H9 (cell line): ENCODE data around the gene PHLDA3. TPM values are rescaled to one million over a fixed set of nuclear protein-coding genes. Genes with fewer than 3 reads are reported as not detected.

Source experiments
- DNase-seq: peaks from one replicate; pipeline ENCODE4 v3.0.0-alpha.2; 2017
- H2AFZ ChIP-seq: one replicate; pipeline ENCODE4 v1.6.1; 2013; ENCODE audit warnings: mild to moderate bottlenecking, low read length, control low read depth, moderate library complexity
- H2AK5ac ChIP-seq: 2 replicates; pipeline ENCODE4 v1.6.1; 2013; ENCODE audit warnings: low read length, control low read depth, mixed read lengths; ENCODE audit not compliant: insufficient read length
- H2BK120ac ChIP-seq: one replicate; pipeline ENCODE4 v1.6.1; 2013; ENCODE audit warnings: low read depth, mild to moderate bottlenecking, low read length, control low read depth, inconsistent platforms; ENCODE audit not compliant: poor library complexity, severe bottlenecking
- H2BK12ac ChIP-seq: 2 replicates; pipeline ENCODE4 v1.6.1; 2013; ENCODE audit warnings: low read length, control low read depth, mixed read lengths, low read depth; ENCODE audit not compliant: insufficient read length
- H2BK15ac ChIP-seq: 2 replicates; pipeline ENCODE4 v1.6.1; 2013; ENCODE audit warnings: low read depth, low read length, control low read depth
- H2BK20ac ChIP-seq: one replicate; pipeline ENCODE4 v1.6.1; 2013; ENCODE audit warnings: low read depth, mild to moderate bottlenecking, low read length, control low read depth, inconsistent platforms; ENCODE audit not compliant: poor library complexity, severe bottlenecking
- H2BK5ac ChIP-seq: 2 replicates; pipeline ENCODE4 v1.6.1; 2013; ENCODE audit warnings: low read length, control low read depth, mixed read lengths; ENCODE audit not compliant: insufficient read length
- H3K14ac ChIP-seq: 2 replicates; pipeline ENCODE4 v1.6.1; 2013; ENCODE audit warnings: low read length, control low read depth; ENCODE audit not compliant: insufficient read depth
- H3K18ac ChIP-seq: 2 replicates; pipeline ENCODE4 v1.6.1; 2013; ENCODE audit warnings: low read depth, mild to moderate bottlenecking, mixed read lengths, low read length, control low read depth; ENCODE audit not compliant: insufficient read length
- H3K23ac ChIP-seq: 2 replicates; pipeline ENCODE4 v1.6.1; 2013; ENCODE audit warnings: low read length, control low read depth, mixed read lengths, low read depth; ENCODE audit not compliant: insufficient read length
- H3K23me2 ChIP-seq: 2 replicates; pipeline ENCODE4 v1.6.1; 2013; ENCODE audit warnings: low read depth, mild to moderate bottlenecking, mixed read lengths, low read length, control low read depth; ENCODE audit not compliant: insufficient read length, poor library complexity, severe bottlenecking
- H3K27ac ChIP-seq: 2 replicates; pipeline ENCODE4 v1.5.1; 2013; ENCODE audit warnings: low read length, control low read depth, mixed read lengths, low read depth; ENCODE audit not compliant: insufficient read length
- H3K27me3 ChIP-seq: 2 replicates; pipeline ENCODE4 v1.6.1; 2013; ENCODE audit warnings: low read length, control low read depth, inconsistent platforms; ENCODE audit not compliant: insufficient read depth
- H3K4ac ChIP-seq: 2 replicates; pipeline ENCODE4 v1.6.1; 2013; ENCODE audit warnings: low read depth, mild to moderate bottlenecking, control low read depth, inconsistent platforms, low read length, moderate library complexity
- H3K4me1 ChIP-seq: 2 replicates; pipeline ENCODE4 v1.6.1; 2013; ENCODE audit warnings: low read length, control low read depth, inconsistent platforms; ENCODE audit not compliant: insufficient read depth
- H3K4me2 ChIP-seq: 2 replicates; pipeline ENCODE4 v1.6.1; 2013; ENCODE audit warnings: low read length, control low read depth, mixed read lengths; ENCODE audit not compliant: insufficient read length, insufficient read depth
- H3K56ac ChIP-seq: 2 replicates; pipeline ENCODE4 v1.6.1; 2013; ENCODE audit warnings: low read depth, mild to moderate bottlenecking, mixed read lengths, low read length, control low read depth; ENCODE audit not compliant: insufficient read length
- H3K79me1 ChIP-seq: 2 replicates; pipeline ENCODE4 v1.6.1; 2013; ENCODE audit warnings: low read depth, mild to moderate bottlenecking, moderate library complexity, low read length, control low read depth, inconsistent platforms; ENCODE audit not compliant: insufficient read depth, poor library complexity, severe bottlenecking
- H3K79me2 ChIP-seq: 2 replicates; pipeline ENCODE4 v1.6.1; 2013; ENCODE audit warnings: low read length, control low read depth, inconsistent platforms; ENCODE audit not compliant: insufficient read depth
- H3K9ac ChIP-seq: 2 replicates; pipeline ENCODE4 v1.6.1; 2013; ENCODE audit warnings: low read length, control low read depth, mixed read lengths; ENCODE audit not compliant: insufficient read length; ENCODE audit errors: extremely low read depth
- H3K9me3 ChIP-seq: one replicate; pipeline ENCODE4 v1.6.1; 2013; ENCODE audit warnings: low read depth, low read length, inconsistent platforms; ENCODE audit not compliant: control insufficient read depth
- H3T11ph ChIP-seq: one replicate; pipeline ENCODE4 v1.6.1; 2013; ENCODE audit warnings: mild to moderate bottlenecking, low read length, control low read depth, inconsistent platforms
- H4K20me1 ChIP-seq: one replicate; pipeline ENCODE4 v1.6.1; 2013; ENCODE audit not compliant: control insufficient read depth, insufficient read length, insufficient read depth
- H4K5ac ChIP-seq: 2 replicates; pipeline ENCODE4 v1.6.1; 2013; ENCODE audit warnings: low read depth, mild to moderate bottlenecking, mixed read lengths, low read length, control low read depth; ENCODE audit not compliant: insufficient read length
- H4K8ac ChIP-seq: replicated peaks from 2 replicates; pipeline ENCODE4 v1.6.1; 2013; ENCODE audit warnings: low read length, control low read depth, mixed read lengths, low read depth; ENCODE audit not compliant: insufficient read length
- H4K91ac ChIP-seq: 2 replicates; pipeline ENCODE4 v1.6.1; 2013; ENCODE audit warnings: low read depth, mild to moderate bottlenecking, moderate library complexity, mixed read lengths, low read length, control low read depth; ENCODE audit not compliant: insufficient read length
- H3K27ac Mint-ChIP-seq, 3 experiments: 2 replicates in 2 of 3; 3 replicates in 1 of 3; pipeline ENCODE4 v1.8.0; 2020 to 2021; ENCODE audit warnings: mixed read lengths in 3 of 3, mild to moderate bottlenecking in 1 of 3, moderate library complexity in 1 of 3
- H3K27me3 Mint-ChIP-seq: 2 replicates; pipeline ENCODE4 v1.8.0; 2021; ENCODE audit warnings: low read depth, mild to moderate bottlenecking, moderate library complexity, mixed read lengths
- H3K36me3 Mint-ChIP-seq, 3 experiments: 2 replicates in 2 of 3; 3 replicates in 1 of 3; pipeline ENCODE4 v1.8.0; 2020 to 2021; ENCODE audit warnings: low read depth in 3 of 3, mixed read lengths in 3 of 3; ENCODE audit not compliant: insufficient read depth in 1 of 3
- H3K4me1 Mint-ChIP-seq, 2 experiments: 2 replicates each; pipeline ENCODE4 v1.8.0; 2020; ENCODE audit warnings: mixed read lengths in 2 of 2
- H3K4me3 Mint-ChIP-seq, 2 experiments: 2 replicates in 1 of 2; 3 replicates in 1 of 2; pipeline ENCODE4 v1.8.0; 2020 to 2021; ENCODE audit warnings: mild to moderate bottlenecking in 2 of 2, mixed read lengths in 2 of 2, moderate library complexity in 1 of 2
- H3K9me3 Mint-ChIP-seq, 2 experiments: 2 replicates in 1 of 2; 3 replicates in 1 of 2; pipeline ENCODE4 v1.8.0; 2020; ENCODE audit warnings: mild to moderate bottlenecking in 2 of 2, mixed read lengths in 2 of 2, moderate library complexity in 1 of 2
- CTCF ChIP-seq: fragments of 200-600 bp; sonication (generic); conservative IDR thresholded peaks from 3 replicates; pipeline ENCODE4 v1.8.0; 2021; ENCODE audit warnings: antibody characterized with exemption, mild to moderate bottlenecking
- WGBS: extraction: QIAGEN DNeasy Blood & Tissue Kit; methylation state at CpG from one replicate; pipeline ENCODE4 v1.1.7; 2013; ENCODE audit warnings: missing lambda C conversion rate, low lambda C conversion rate, mixed read lengths; ENCODE audit not compliant: insufficient read length; ENCODE audit errors: extremely low coverage; 5-methylcytosine and 5-hydroxymethylcytosine counted together
- total RNA-seq: library from RNA; stranded (reverse); gene quantifications from 2 replicates; pipeline ENCODE4 v1.2.1, GENCODE V29; 2021

PHLDA3 gene
- total RNA-seq, 1 experiment from 2014 or later = 53.9 TPM

GRCh38 chr1:201499191-201499590, 30.2 kb upstream of the PHLDA3 start:
- no peaks in the 10 kb centered on the region for H3K79me2 ChIP-seq
- H2BK20ac ChIP-seq = no peak overlapping the region
- H3K4me1 Mint-ChIP-seq = peaks cover 39 to 57% of the 10 kb centered on the region in 2 experiments
- no peak overlapping the region for H3K4ac ChIP-seq
- no peaks in the 10 kb centered on the region for H3K9me3 ChIP-seq
- no peak overlapping the region for H2BK5ac ChIP-seq
- no peak overlapping the region for H3K27ac ChIP-seq
- no peak overlapping the region for H2AK5ac ChIP-seq
- H2BK12ac ChIP-seq = no peak overlapping the region
- H3T11ph ChIP-seq = no peak overlapping the region
- no peak overlapping the region for H4K8ac ChIP-seq
- no peak overlapping the region for H3K14ac ChIP-seq
- H2BK120ac ChIP-seq = no peak overlapping the region
- H3K4me1 ChIP-seq = peaks cover 8% of the 10 kb centered on the region
- H2AFZ ChIP-seq = no peak overlapping the region
- H4K91ac ChIP-seq = no peak overlapping the region
- whole genome bisulfite sequencing = no CpG with 5 or more reads among the region's 3 CpGs
- no peak overlapping the region for H3K23ac ChIP-seq
- no peak overlapping the region for H4K5ac ChIP-seq
- no peaks in the 10 kb centered on the region for H3K23me2 ChIP-seq
- H3K18ac ChIP-seq = no peak overlapping the region
- H2BK15ac ChIP-seq = no peak overlapping the region
- H3K27ac Mint-ChIP-seq = no peak overlapping the region
- no peaks in the 10 kb centered on the region for H4K20me1 ChIP-seq
- TF ChIP-seq CTCF = no peak
- DNase-seq = no peak
- H3K9ac ChIP-seq = no peak overlapping the region
- no peaks in the 10 kb centered on the region for H3K27me3 ChIP-seq
- H3K9me3 Mint-ChIP-seq = no peaks in the 10 kb centered on the region
- H3K79me1 ChIP-seq = no peaks in the 10 kb centered on the region
- H3K36me3 Mint-ChIP-seq = no peaks in the 10 kb centered on the region
- no peak overlapping the region for H3K4me2 ChIP-seq
- H3K56ac ChIP-seq = no peak overlapping the region
- H3K4me3 Mint-ChIP-seq = no peak overlapping the region
- no peaks in the 10 kb centered on the region; the same call in 1 of the 2 replicates for H3K27me3 Mint-ChIP-seq
